ENCODE results near the gene PACC1. TPM values are rescaled to one million over a fixed set of nuclear protein-coding genes. Genes with fewer than 3 reads are reported as not detected.

Gene PACC1
- total RNA-seq, 2 experiments from 2014 or later, result 11.1 to 11.7 TPM

DNA sequence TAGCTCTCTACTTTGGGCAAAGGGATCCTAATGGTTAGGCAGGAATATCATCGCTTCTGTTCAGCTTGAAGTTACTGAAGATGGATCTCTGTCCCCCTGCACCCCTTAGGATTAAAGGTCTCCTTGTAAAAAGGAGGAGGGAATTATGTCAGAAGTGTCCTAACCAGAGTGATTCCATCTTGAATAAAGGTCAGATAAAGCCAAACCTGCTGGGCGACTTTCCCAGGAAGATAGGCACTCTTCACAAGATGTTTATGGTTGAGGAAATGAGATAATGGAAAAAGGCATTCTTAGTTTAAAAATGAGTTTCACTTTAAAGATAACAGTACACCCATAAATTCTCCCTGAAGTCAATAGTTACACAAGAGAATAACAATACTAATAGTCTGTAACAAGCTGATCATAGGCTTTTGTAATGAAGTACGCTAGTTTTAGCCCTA is 16.3 kb upstream of the PACC1 start:
- intact Hi-C loops (cut with micrococcal nuclease), result no loop called here
- Mint-ChIP-seq H3K9me3 (no peaks in the 10 kb centered on the region), H3K36me3 (ENCODE audit: low read depth) (peaks cover 2% of the 10 kb centered on the region), H3K4me1 (ENCODE audit: low read depth) (peaks cover 25% of the 10 kb centered on the region), H3K27ac (no peak overlapping the region), H3K27me3 (no peaks in the 10 kb centered on the region), H3K4me3 (no peak overlapping the region)
- ATAC-seq, result no peak
- DNase-seq, result no peak
- CTCF ChIA-PET, result interaction anchor here (9.8 kb wide), 1 partner anchor 26 kb away, joined by 77 read pairs; no protein-coding TSS in a partner anchor
- POLR2A ChIA-PET, result interaction anchor here (1.1 to 1.8 kb wide), 2 partner anchors 16 to 31 kb away, joined by 3 to 9 read pairs; partner anchors contain the start of gene PACC1
- TF ChIP-seq, protein P1, sequence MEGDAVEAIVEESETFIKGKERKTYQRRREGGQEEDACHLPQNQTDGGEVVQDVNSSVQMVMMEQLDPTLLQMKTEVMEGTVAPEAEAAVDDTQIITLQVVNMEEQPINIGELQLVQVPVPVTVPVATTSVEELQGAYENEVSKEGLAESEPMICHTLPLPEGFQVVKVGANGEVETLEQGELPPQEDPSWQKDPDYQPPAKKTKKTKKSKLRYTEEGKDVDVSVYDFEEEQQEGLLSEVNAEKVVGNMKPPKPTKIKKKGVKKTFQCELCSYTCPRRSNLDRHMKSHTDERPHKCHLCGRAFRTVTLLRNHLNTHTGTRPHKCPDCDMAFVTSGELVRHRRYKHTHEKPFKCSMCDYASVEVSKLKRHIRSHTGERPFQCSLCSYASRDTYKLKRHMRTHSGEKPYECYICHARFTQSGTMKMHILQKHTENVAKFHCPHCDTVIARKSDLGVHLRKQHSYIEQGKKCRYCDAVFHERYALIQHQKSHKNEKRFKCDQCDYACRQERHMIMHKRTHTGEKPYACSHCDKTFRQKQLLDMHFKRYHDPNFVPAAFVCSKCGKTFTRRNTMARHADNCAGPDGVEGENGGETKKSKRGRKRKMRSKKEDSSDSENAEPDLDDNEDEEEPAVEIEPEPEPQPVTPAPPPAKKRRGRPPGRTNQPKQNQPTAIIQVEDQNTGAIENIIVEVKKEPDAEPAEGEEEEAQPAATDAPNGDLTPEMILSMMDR (IDR thresholded peaks at IDR 0.05), result no peak

DNA sequence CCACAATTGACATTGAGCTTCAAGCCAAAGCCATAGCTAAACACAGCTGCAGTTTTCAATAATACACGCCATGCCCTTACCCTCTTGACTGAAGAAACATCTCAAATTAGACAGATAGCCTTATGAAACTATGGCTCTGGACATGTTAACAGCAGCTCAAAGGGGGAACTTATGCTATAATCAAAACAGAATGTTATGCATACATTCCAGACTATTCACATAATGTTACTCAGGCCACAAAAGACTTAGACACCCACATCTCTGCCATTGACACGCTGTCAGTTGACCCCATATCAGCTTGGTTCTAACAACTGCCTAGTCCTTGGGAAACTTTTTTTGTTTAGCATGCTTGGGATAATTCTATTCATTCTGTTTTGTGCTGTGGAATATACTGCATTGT is 15.7 kb upstream of the PACC1 start:
- no peak for ATAC-seq
- CTCF ChIA-PET, result interaction anchor here (0.6 to 9.8 kb wide), 4 partner anchors 13 to 595 kb away, joined by 3 to 77 read pairs (median 4); partner anchors contain the start of gene PACC1
- H3K36me3 Mint-ChIP-seq (ENCODE audit: low read depth), result peaks cover 2% of the 10 kb centered on the region
- H3K9me3 Mint-ChIP-seq, result no peaks in the 10 kb centered on the region
- no peak overlapping the region for H3K27ac Mint-ChIP-seq
- intact Hi-C loops (cut with micrococcal nuclease), result no loop called here
- no peak overlapping the region for H3K4me3 Mint-ChIP-seq
- POLR2A ChIA-PET, result interaction anchor here (1.1 to 1.8 kb wide), 2 partner anchors 15 to 30 kb away, joined by 3 to 9 read pairs; partner anchors contain the start of gene PACC1
- no peak for DNase-seq
- TF ChIP-seq, protein P1 (IDR thresholded peaks at IDR 0.05), result no peak
- peaks cover 25% of the 10 kb centered on the region for H3K4me1 Mint-ChIP-seq (ENCODE audit: low read depth)
- H3K27me3 Mint-ChIP-seq, result no peaks in the 10 kb centered on the region

DNA sequence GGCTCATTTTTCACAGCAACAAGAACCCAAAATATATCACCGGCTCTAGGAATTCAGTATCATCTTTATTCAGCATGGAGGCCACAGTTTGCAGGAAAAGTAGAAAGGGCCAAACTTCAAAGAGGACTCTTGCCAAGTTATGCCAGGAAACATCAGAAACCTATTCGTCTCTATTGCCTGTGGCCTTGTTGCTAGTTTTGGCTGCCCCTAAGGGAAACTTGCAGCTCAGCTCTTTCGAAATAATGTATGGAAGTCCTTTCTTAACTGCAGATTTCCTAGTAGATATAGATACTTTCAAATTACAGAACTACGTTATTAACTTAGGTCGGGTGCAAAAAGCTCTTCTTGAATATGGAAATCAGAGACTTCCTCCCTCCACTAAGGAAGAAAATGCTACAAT is 13.8 kb upstream of the PACC1 start:
- intact Hi-C loops (cut with micrococcal nuclease), result no loop called here
- TF ChIP-seq, protein P1 (IDR thresholded peaks at IDR 0.05), result no peak
- POLR2A ChIA-PET, result interaction anchor here (2.1 kb wide), 1 partner anchor 14 kb away, joined by 9 read pairs; the partner anchor contains the start of gene PACC1
- DNase-seq (no peak), ATAC-seq (no peak)
- CTCF ChIA-PET, result interaction anchor here (1.6 to 9.8 kb wide), 2 partner anchors 14 to 28 kb away, joined by 6 to 77 read pairs; partner anchors contain the start of gene PACC1
- Mint-ChIP-seq H3K36me3 (ENCODE audit: low read depth) (no peaks in the 10 kb centered on the region), H3K4me3 (no peak overlapping the region), H3K27ac (no peak overlapping the region), H3K27me3 (peaks cover 3% of the 10 kb centered on the region), H3K4me1 (ENCODE audit: low read depth) (peaks cover 17% of the 10 kb centered on the region), H3K9me3 (no peaks in the 10 kb centered on the region)

DNA sequence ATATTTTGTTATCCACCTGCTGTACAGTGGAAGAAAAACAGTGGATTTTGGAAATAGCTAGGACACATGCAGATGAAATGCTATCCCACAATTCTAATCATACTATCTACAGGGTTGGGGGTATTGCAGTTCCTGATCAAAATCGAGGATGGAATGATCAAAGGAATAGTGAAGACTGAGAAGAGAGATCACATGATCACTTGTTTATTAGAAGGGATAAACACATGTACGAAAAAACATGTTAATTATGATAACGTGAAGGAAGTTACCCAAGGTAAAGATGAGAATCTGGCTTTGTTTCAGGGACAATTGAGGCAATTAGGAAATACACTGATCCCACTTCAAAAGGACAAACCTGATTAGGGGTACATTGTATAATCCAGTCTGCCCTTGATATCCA is 9.2 kb upstream of the PACC1 start:
- TF ChIP-seq, protein P1 (IDR thresholded peaks at IDR 0.05), result no peak
- H3K4me3 Mint-ChIP-seq, result no peak overlapping the region
- no peaks in the 10 kb centered on the region for H3K36me3 Mint-ChIP-seq (ENCODE audit: low read depth)
- DNase-seq (no peak), ATAC-seq (no peak)
- H3K9me3 Mint-ChIP-seq, result no peaks in the 10 kb centered on the region
- no peak overlapping the region for H3K27ac Mint-ChIP-seq
- CTCF ChIA-PET, result interaction anchor here (9.8 kb wide), 1 partner anchor 33 kb away, joined by 77 read pairs; no protein-coding TSS in a partner anchor
- intact Hi-C loops (cut with micrococcal nuclease), result no loop called here
- POLR2A ChIA-PET, result no interaction called here
- peaks cover 3% of the 10 kb centered on the region for H3K27me3 Mint-ChIP-seq
- no peaks in the 10 kb centered on the region for H3K4me1 Mint-ChIP-seq (ENCODE audit: low read depth)

DNA sequence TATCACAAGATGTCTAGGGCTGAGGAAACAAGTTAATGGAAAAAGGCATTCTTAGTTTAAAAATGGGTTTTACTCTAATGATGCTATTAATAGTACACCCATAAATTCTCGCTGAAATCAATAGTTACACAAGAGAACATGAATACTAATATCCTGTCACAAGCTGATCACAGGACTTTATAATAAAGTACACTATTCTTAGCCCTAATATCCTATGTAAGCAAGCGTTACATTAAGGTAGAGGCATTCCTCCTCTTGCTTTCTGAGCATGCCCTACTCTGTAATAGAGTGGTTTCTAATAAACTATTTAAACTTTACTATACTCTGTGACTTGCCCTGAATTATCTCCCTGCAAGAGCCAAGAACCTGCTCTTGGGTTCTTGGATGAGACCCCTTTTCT is 6.5 kb upstream of the PACC1 start:
- Mint-ChIP-seq H3K27ac (no peak overlapping the region), H3K36me3 (ENCODE audit: low read depth) (no peaks in the 10 kb centered on the region), H3K4me1 (ENCODE audit: low read depth) (no peaks in the 10 kb centered on the region), H3K9me3 (no peaks in the 10 kb centered on the region), H3K4me3 (no peak overlapping the region), H3K27me3 (peaks cover 3% of the 10 kb centered on the region)
- intact Hi-C loops (cut with micrococcal nuclease), result no loop called here
- CTCF ChIA-PET, result interaction anchor here (0.6 kb wide), 1 partner anchor 13 kb away, joined by 3 read pairs; no protein-coding TSS in a partner anchor
- DNase-seq, result no peak
- POLR2A ChIA-PET, result no interaction called here
- TF ChIP-seq, protein P1 (IDR thresholded peaks at IDR 0.05), result no peak
- no peak for ATAC-seq
